GM21360 (cell line): ENCODE data around the gene KRT3.

Experiments
- ATAC-seq: cut with Tn5 transposase; IDR thresholded peaks from one replicate; pipeline ENCODE4 v1.9.1; 2021; ENCODE audit warnings: mild to moderate bottlenecking, moderate library complexity; ENCODE audit not compliant: unreplicated experiment

KRT3 gene

GRCh38 chr12:52814710-52815155 is 18.8 kb upstream of the KRT3 start:
- ATAC-seq = no peak

DNA sequence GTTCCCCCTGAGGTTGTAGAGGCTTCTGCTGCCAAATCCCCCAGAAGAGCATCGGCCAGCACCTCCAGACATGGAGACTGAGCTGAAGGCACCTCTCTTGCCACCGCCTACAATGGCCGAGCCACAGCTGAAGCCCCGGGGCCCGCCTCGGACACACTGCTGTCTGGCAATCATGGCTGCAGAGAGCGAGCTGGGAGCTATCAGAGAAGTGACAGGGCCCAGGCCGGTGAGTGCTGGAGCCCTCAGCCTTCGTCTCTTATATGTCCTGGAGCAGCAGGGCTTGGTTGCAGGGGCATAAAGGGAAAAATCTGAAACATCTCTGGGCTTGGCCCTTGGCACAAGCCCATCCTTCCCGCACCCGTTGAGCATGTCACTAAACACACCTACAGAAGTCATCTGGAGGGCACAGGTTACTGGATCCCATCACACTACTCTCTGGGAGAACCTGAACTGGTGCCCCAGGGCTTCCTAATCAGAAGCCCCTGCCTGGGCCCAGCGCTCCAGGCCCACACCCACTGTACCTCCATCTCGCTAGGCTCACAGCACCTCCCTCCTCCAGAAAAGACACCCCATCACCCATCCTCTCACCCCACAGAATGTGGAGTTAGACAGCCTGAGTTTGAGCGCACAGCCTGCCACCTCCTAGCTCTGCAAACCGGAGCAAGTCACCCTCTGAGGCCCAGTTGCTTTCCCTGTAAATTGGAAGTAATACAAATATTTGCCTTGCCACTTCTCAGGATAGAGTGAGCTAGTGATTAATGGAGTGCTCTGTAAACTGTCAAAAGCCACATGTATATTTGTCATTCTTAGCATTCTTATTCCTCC is 18.2 kb upstream of the KRT3 start, which contains the start of gene KRT4:
Gene KRT4, minus strand, starts transcription at position 232 of the 825 bp plus-strand sequence. Its CDS starts 58 bp downstream, at position 174.
- ATAC-seq = no peak

DNA sequence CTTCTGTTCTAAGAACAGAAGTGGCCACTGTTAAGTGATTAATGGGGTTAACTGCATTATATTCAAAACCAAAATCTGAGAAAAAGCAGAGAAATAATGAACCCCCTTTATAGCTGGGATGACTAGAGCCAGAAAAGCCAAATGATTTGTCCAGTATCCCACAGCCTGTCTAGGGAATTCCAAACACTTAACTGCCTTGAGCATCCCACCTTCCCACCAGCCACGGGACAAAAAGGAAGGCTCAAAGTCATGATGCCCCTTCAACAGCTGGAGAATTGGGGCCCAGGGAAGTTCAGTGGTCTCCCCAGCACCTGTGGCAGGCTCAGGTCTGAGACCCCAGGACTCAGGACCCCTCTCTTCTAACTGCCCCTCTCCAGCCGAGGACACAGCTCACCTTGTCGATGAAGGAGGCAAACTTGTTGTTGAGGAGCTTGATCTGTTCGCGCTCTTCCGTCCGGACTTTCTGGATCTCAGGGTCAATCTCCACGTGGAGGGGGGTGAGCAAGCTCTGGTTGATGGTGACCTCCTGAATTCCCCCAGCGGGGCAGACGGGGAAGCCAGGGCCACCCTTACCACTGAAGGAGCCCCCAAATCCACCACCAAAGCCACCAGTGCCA is 17.4 kb upstream of the KRT3 start:
- ATAC-seq = no peak

- no peak for ATAC-seq
Measured at GRCh38 chr12:52812749-52813148, 16.8 kb upstream of the KRT3 start.

GRCh38 chr12:52812073-52812400 is 16.1 kb upstream of the KRT3 start:
- ATAC-seq = no peak

DNA sequence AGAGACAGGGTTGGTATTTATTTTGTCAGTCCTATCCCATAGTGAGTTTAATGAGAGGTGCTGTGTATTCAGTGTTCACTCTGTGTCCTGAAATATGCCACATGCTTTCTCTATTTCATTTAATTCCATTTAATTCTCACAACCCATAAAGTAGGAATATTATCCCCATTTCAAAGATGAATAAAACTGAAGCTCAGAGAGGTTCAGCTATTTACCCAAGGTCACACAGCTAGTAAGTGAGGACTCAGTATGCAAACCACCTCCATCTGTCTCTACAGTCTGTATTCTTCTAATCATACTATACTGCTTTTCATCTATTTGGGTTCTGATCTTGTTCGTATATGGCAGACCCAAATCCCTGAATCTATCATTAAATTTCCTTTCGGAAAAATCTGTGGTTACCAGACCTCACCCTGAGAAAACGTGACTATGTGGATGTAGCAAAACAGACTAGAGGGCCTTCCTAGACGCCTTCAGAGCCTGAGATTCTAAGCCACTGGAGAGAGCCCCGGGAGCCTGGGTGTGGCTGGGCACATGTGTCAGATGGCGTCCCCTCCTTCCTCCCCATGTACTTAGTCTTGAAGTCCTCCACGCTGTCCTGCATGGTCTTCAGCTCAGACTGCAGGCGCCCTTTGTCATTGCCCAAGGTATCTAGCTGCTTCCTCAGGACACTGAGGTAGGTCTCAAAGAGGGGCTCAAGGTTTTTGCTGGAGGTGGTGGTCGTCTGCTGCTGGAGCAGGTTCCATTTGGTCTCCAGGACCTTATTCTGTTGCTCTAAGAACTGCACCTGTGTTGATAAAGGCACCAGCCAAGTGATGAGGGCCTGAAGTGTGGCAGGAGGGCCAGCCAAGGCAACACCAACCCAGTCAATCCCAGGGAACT is 15.5 kb upstream of the KRT3 start:
- ATAC-seq = no peak

DNA sequence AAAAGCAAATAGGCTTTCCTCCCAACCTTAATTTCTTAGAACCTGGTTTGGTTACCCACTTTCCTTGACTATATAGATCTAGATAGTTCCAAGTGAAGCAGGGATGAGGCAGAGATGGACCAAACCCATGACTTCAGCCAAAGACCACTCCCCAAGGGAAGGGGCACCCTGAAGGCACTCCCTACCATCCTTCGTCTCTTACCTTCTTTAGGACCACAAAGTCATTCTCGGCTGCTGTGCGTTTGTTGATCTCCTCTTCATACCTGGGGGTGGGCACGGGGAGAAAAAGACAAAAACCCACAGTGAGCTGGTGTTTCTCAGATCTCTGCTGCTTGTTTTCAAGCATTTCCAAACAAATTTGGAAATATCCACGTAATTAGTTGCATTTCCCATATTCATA is 14.6 kb upstream of the KRT3 start:
- no peak for ATAC-seq

GRCh38 chr12:52809166-52809565 is 13.2 kb upstream of the KRT3 start:
- no peak for ATAC-seq

DNA sequence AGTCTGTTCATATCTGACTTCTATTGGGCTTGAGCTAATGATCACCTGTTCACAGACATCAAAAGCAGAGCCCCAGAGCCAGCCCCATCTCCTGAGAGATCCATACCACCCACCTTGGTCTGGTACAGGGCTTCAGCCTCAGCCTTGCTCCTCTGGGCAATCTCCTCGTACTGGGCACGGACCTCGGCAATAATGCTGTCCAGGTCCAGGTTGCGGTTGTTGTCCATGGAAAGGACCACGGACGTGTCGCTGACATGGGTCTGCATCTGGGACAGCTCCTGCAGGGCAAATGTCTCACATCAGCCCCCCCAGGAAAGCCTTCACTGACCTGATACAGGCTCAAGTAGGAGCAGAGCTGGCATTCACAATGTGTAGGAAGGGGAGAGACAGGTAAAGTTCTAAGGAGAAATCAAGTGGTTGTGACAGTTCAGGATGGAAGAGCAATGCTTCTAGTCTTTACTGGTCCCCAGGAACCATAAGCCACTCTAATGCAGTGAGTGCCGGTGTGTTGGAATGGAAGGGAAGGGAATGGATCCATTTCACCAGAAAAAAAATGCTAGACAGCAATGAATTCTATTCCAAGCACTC is 12.8 kb upstream of the KRT3 start:
- no peak for ATAC-seq

GRCh38 chr12:52807544-52808470 is 11.9 kb upstream of the KRT3 start:
- ATAC-seq = no peak

DNA sequence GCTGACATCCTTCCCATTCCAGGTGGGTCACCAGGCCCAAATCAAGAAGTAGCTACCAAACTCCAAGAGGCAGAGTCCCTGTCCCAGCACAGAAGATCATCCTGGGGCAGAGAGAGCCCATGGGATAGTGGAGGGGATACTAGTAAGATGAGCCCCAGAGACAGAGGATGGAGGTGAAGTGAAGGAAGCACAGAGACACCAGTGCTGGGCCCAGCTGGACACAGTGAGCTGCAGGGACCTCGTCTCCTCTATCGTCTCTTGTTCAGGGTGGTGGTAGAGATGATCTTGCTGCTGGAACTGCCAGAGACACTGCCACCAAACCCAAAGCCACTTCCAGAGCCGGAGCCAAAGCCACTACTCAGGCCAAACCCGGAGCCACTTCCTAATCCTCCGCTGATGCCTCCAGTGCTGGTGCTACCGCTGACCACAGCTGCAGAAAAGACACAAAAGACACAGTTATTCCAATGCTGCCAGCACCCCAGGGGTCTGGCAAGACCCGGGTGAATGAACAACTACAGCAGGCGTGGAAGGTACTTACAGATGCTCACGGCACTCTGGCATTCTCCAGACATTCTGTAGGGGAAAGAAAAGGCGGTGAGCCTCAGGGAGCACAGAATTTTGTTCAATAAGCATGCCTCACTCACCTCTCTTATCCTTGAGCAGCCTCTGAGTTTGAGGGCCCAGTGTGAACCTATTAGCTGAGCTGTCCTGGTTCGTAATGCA is 11.1 kb upstream of the KRT3 start:
- ATAC-seq = no peak

DNA sequence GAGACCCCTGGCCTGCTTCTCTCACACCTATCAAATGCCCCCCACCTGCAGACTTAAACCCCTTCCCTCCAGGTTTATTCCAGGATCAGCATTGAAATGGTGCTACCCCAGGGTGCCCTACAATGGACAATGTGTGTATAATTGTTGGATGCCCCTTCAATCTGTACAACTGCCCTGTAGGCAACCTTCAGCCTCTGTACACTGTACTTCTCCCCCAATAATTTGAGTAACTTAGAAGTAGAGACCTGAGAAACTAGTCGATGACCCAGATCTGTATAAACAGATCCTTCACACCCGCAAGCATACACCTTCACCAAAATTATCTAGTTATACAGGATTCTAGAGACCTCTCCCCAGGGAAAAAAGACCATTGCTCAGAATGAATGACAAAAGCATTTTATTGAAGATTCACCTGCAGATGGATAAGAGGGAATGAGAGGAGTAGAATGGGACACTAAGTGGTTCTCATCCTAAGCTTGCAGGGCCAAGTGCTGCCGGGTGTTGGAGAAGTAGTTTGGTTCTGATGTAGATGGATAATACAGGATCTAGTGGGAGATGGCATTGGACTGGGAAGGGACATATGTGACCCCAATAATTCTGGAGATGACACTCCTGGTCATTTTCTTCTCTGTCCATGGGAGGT is 10.4 kb upstream of the KRT3 start:
- no peak for ATAC-seq

DNA sequence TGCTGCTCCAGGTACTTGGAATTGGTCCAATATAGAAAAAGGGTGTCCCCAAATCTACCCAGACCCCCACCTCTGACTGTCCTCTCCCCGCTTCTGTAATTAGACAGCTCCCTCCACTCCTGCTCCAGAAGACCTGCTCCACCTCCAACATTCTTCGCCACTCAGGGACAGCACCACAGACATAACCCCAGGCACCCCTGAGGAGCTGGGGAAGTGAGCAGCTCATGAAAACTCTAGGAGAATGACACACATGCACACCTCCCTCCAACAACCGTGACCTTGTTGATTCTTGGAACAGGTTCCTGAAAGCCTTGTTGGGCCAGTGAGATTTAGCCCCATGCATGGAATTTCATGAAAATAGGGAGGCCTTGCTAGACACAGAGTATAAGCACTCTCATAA is 9.8 kb upstream of the KRT3 start:
- ATAC-seq = no peak

DNA sequence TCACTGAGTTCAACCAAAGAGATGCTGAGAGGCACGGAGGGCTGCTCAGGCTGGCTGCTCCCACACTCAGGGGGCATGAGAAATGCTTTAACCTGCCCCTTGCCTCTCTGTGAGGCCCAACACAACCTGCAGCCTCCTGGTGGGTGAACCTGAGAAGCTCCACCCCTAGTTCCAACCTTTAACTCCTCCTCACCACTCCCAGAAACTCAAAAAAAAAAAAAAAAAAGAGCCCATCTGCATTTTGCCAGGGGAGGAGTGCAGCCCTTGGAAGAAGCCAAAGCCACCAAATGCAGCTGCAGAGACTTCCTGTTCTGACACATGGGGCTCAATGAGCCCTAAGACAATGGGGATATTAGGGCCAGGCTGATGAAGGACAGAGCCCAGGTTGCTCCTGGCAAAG is 9.1 kb upstream of the KRT3 start:
- no peak for ATAC-seq

- ATAC-seq = no peak
Measured at GRCh38 chr12:52802442-52802841, 6.5 kb upstream of the KRT3 start.

- ATAC-seq = no peak
Measured at GRCh38 chr12:52801773-52802172, 5.9 kb upstream of the KRT3 start.

GRCh38 chr12:52800259-52800917 is 4.5 kb upstream of the KRT3 start:
- no peak for ATAC-seq

GRCh38 chr12:52799505-52800211 is 3.7 kb upstream of the KRT3 start:
- ATAC-seq = no peak
